ENCODE results near the gene PCDH9. TPM values are rescaled to one million over a fixed set of nuclear protein-coding genes. Genes with fewer than 3 reads are reported as not detected.

Gene PCDH9
- total RNA-seq, 1 experiment from 2014 or later: 7.7 TPM

DNA sequence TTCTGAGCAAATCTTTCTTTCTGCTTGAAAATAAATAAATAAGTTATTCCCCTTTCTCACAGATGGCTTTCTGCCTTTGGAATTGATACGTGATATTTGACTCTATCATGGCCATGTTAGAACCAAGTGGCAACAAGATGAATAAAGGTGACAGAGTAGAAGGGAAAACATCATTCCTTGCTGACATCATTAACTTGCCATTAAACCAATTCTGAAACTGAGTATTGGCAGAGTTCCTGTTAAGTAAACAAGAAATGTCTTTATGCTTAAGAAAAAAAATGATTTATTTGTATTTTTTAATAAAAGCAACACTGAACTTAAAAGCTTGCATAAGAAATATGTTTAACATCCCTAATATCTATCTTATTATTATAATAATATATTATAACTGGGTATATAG is 828.1 kb downstream of the PCDH9 start:
- DNase-seq (ENCODE audit: low spot score): no peak

DNA sequence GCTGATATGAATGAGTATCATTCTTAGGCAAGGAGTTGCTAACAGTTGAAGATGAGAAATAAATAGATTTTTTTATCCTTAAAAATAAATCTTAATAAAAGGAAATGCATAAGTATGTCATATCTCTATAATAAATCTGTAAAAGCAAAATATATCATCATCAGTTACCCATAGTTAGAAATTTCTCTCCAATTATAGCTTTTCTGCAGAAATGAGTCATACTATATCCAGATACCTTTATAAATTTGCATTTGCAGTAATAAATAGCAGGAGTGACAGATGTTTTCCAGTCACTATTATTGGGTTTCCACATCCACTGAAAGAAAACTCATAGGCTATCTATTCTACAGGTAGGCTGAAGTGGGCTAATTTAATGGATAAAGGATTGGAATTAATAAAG is 829.8 kb downstream of the PCDH9 start:
- no peak for DNase-seq (ENCODE audit: low spot score)

GRCh38 chr13:66399873-66400272 is 830.3 kb downstream of the PCDH9 start:
- no peak for DNase-seq (ENCODE audit: low spot score)

DNA sequence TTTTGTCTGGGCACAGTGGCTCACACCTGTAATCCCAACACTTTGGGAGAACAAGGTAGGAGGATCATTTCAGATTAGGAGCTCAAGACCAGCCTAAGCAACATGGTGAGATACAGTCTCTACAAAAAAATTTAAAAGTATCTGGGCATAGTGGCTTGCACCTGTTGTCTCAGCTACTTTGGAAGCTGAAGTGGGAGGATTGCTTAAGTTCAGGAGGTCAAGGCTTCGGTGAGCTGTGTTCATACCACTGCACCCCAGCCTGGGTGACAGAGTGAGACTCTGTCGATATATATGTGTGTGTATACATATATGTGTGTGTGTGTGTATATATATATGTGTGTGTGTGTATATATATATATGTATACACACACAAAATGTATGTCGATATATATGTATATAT is 833.0 kb downstream of the PCDH9 start:
- no peak for DNase-seq (ENCODE audit: low spot score)

GRCh38 chr13:66391322-66391721 is 838.8 kb downstream of the PCDH9 start:
- no peak for DNase-seq (ENCODE audit: low spot score)

- no peak for DNase-seq (ENCODE audit: low spot score)
These were observed 851.2 kb downstream of the PCDH9 start for GRCh38 chr13:66378894-66379293.

DNA sequence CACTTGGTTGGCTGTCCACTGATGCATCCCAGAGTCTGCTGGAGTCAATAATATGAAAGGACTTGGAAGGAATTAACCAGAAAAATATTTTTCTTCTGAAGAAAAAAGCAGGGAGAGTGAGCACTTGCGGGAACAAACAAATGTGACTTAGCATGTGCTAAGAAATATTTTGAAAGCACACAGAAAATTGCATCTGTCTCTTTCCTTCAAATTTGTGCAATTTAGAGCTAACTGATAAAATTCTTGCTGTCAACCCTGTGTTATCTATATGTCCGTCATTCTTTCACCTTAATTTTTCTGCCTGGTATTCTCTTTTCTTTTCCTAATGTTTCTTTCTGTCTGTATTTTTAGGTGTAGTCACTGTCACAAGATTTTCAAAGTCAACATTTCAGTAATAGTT is 852.6 kb downstream of the PCDH9 start:
- DNase-seq (ENCODE audit: low spot score): no peak

GRCh38 chr13:66375756-66376155 is 854.4 kb downstream of the PCDH9 start:
- no peak for DNase-seq (ENCODE audit: low spot score)

- no peak for DNase-seq (ENCODE audit: low spot score)
These were observed 860.5 kb downstream of the PCDH9 start for GRCh38 chr13:66369666-66370065.

- no peak for DNase-seq (ENCODE audit: low spot score)
These were observed 862.8 kb downstream of the PCDH9 start for GRCh38 chr13:66367356-66367755.

DNA sequence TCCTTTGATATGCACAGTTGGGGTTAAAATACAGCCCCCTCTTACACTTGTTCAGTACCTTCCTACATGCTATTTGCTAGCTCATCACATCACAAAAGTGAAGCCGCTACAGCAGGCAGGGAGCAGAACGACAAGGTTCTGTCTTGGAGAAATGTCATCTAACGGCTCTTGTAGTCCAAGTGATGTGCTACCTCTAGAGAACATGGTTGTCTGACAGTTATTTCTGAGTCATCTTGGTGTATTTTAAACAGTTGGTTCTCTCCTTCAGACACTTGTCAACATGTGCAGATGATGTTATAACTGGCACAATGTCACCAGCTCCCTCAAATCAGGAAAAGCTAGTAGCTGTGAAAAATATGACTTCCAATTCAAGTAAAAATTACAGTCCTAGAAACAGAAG is 865.0 kb downstream of the PCDH9 start:
- no peak for DNase-seq (ENCODE audit: low spot score)

GRCh38 chr13:66364346-66364745 is 865.8 kb downstream of the PCDH9 start:
- DNase-seq (ENCODE audit: low spot score): no peak

DNA sequence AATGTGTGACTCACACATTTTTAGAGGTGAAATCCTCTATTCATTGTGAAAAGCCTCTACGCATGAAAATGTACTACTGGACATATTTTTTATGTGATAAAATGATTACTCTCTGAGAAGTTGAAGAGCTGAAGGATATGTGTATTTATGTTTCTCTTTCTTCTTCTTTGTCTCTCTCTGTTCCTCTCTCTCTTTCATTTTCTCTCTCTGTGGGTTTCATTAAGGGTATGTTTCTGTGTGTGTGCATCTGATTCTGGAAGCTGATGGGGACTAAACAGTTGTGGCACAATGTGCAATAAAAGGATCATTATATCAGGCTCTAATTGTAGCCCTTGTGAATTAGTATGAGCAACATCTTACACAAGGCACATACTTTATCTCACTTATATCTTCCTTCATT is 867.7 kb downstream of the PCDH9 start:
- no peak for DNase-seq (ENCODE audit: low spot score)

- DNase-seq (ENCODE audit: low spot score): no peak
These were observed 870.1 kb downstream of the PCDH9 start for GRCh38 chr13:66359910-66360552.

- no peak for DNase-seq (ENCODE audit: low spot score)
These were observed 870.7 kb downstream of the PCDH9 start for GRCh38 chr13:66359393-66359792.

GRCh38 chr13:66358564-66358963 is 871.6 kb downstream of the PCDH9 start:
- no peak for DNase-seq (ENCODE audit: low spot score)

DNA sequence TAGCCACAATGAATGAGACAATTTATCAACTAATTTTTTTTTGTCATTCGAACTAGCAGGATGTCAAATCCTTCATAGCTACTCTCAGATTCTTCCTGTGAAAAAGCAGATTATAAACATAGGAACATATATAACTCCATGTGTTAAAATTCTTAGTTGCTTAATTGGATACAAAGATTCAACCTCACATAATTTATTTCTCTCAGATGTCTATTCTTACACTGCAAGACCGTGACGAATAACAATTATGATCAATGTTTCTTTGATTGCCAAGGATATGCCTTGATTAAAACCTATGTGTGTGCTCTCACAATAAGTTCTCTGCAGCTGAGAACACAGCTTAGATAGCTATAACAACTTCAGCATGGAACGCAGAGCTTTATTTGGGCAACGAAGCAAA is 872.7 kb downstream of the PCDH9 start:
- no peak for DNase-seq (ENCODE audit: low spot score)

- DNase-seq (ENCODE audit: low spot score): no peak
These were observed 875.0 kb downstream of the PCDH9 start for GRCh38 chr13:66354879-66355751.

- no peak for DNase-seq (ENCODE audit: low spot score)
These were observed 876.5 kb downstream of the PCDH9 start for GRCh38 chr13:66353664-66354063.

DNA sequence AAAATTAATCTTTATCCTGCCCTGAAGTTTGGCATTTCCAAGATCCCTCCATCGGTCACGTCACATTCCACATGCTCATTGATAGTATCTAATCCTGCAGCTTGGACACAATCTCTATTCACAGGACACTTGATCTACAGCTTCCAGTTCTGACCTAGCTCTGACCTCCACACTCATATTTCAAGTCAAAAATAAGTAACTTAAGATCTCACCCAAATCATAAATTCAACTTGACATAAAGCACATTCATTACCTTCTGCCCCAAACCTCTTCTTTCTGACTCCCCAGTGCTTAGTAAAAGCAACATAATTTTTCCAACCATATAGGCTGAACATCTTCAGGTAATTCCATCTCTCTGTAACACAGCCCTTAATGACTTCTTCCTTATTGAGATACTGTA is 880.2 kb downstream of the PCDH9 start:
- DNase-seq (ENCODE audit: low spot score): no peak

- DNase-seq (ENCODE audit: low spot score): no peak
These were observed 881.1 kb downstream of the PCDH9 start for GRCh38 chr13:66348745-66349690.

GRCh38 chr13:66347486-66348117 is 882.5 kb downstream of the PCDH9 start:
- DNase-seq (ENCODE audit: low spot score): no peak
